BLaER1 treated with 17β-estradiol and CSF1 and Interleukin-3, amounts not matched to agents 10 nM and 100 nM (cell line): ENCODE results near the gene NLRP8.
A peak's percentile ranks its signal among the peaks of the same experiment; 100 is the strongest.

Experiments
- H3K27ac ChIP-seq, 11 experiments: shearing (Covaris generic); formaldehyde crosslinking; 2 replicates each; pipeline ENCODE4 v1.8.1; 2022
- H3K27me3 ChIP-seq, 11 experiments: shearing (Covaris generic); formaldehyde crosslinking; 2 replicates each; pipeline ENCODE4 v1.8.1; 2022
- H3K36me3 ChIP-seq, 11 experiments: shearing (Covaris generic); formaldehyde crosslinking; 2 replicates each; pipeline ENCODE4 v1.8.1; 2022
- H3K4me1 ChIP-seq, 10 experiments: shearing (Covaris generic); formaldehyde crosslinking; 2 replicates each; pipeline ENCODE4 v1.8.1; 2022
- H3K4me2 ChIP-seq, 11 experiments: shearing (Covaris generic); formaldehyde crosslinking; 2 replicates each; pipeline ENCODE4 v1.8.1; 2022
- H3K4me3 ChIP-seq, 10 experiments: shearing (Covaris generic); formaldehyde crosslinking; 2 replicates each; pipeline ENCODE4 v1.8.1; 2022
- H3K9ac ChIP-seq, 11 experiments: shearing (Covaris generic); formaldehyde crosslinking; 2 replicates each; pipeline ENCODE4 v1.8.1; 2022
- H3K9me3 ChIP-seq, 11 experiments: shearing (Covaris generic); formaldehyde crosslinking; replicated peaks in 1 of 11; 2 replicates each; pipeline ENCODE4 v1.8.1; 2022
- H4K20me1 ChIP-seq, 11 experiments: shearing (Covaris generic); formaldehyde crosslinking; 2 replicates each; pipeline ENCODE4 v1.8.1; 2022
- Cebpa-rat ChIP-seq, 11 experiments: shearing (Covaris generic); IDR thresholded peaks; 2 replicates each; pipeline ENCODE4 v1.8.1; 2022

Gene NLRP8

DNA sequence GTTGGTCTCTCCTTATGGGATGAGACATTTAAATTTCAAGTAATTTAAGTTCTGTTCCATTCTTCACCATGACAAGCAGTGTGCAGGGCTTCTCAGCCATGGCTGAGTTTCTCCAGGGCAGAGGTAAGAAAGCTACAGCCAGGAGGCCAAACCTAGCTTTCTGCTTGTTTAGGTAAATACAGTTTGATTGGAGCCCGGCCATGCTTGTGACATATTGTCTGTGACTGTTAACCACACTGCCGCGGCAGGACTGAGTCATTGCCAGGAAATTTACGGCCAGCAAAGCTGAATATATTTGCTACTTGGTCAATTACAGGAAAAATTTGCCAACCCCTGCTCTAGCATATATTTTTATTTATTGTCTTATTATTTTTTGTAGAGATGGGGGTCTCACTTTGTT, 10.7 kb downstream of the NLRP8 start:
- Histone ChIP-seq H3K9ac (no peak overlapping the region), H3K27me3 (no peaks in the 10 kb centered on the region), H4K20me1 (no peaks in the 10 kb centered on the region), H3K4me2 (peak overlapping the region in 3 of 11 experiments; percentile 7 to 12 (median 11); a peak in 1 of 22 replicates), H3K4me1 (peaks cover 0 to 15% (median 0%) of the 10 kb centered on the region in 10 experiments; a peak in 4 of 20 replicates), H3K36me3 (no peaks in the 10 kb centered on the region), H3K4me3 (no peak overlapping the region), H3K27ac (no peak overlapping the region), H3K9me3 (no peaks in the 10 kb centered on the region)
- TF ChIP-seq Cebpa-rat (IDR thresholded peaks at IDR 0.05): no peak

DNA sequence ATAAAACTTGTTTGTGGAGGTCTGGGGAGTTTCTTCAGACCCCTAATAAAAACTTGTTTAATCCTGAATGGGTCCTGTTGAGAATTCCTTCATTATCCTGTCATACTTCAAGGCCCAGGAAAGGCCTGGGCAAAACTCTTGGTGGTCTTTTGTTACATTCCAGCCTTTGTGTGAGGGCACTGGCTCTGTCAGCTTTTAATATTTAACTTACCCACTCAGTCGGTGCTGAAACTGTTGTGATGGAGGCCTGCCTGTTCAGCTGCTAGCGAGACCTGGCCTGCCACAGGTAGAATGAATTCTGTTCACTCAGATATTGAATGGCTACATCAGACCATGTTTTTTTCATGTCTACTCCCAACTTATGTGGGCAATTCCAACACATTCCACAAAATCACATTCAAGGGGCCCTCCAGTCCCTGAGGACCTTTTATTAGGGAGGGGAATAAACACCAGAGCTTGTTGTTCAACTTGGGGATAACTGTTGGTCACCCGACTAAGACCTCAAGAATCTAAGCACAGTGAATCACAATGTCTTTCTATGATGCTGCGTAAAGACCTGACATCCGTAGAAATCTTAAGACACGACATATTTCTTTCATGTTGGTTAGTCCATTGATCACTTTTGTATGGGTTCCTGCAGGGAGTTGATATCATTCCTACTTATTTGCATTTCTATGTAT, 12.5 kb downstream of the NLRP8 start:
- Histone ChIP-seq H3K9ac (no peak overlapping the region), H3K9me3 (no peaks in the 10 kb centered on the region)
- no peak for TF ChIP-seq Cebpa-rat (IDR thresholded peaks at IDR 0.05)

DNA sequence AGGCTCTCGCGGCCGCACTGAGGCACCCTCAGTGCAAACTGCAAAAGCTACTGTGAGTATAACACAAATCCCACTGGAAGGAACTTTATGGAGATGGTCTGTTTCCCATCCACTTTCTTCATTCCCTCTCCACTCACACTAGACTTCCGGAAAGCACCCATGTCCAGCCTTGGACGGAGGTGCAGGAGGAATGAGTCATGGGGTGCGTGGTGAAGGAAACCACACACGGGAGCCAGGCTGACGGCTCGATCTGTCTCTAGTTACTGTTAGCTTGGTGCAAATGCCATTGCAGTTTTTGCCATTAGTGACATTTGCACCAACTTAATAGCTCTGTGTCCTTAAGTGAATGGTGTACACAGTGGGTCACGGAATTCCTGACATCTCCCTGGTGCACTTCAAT, 14.6 kb downstream of the NLRP8 start:
- Histone ChIP-seq H4K20me1 (no peaks in the 10 kb centered on the region), H3K36me3 (no peaks in the 10 kb centered on the region), H3K27me3 (no peaks in the 10 kb centered on the region), H3K27ac (no peak overlapping the region), H3K4me2 (peak overlapping the region in 2 of 11 experiments; percentile 3 to 16; a peak in 1 of 22 replicates), H3K9ac (no peak overlapping the region), H3K4me3 (no peak overlapping the region), H3K4me1 (peaks cover 0 to 15% (median 0%) of the 10 kb centered on the region in 10 experiments; a peak in 4 of 20 replicates), H3K9me3 (no peaks in the 10 kb centered on the region)
- TF ChIP-seq Cebpa-rat (IDR thresholded peaks at IDR 0.05): no peak

More for the DNA sequence above, 12.5 kb downstream of the NLRP8 start:
- Histone ChIP-seq H3K36me3 (no peaks in the 10 kb centered on the region), H3K27me3 (no peaks in the 10 kb centered on the region), H3K27ac (no peak overlapping the region), H3K4me3 (no peak overlapping the region), H3K4me2 (no peak overlapping the region), H4K20me1 (no peaks in the 10 kb centered on the region), H3K4me1 (peaks cover 0 to 15% (median 0%) of the 10 kb centered on the region in 10 experiments; a peak in 4 of 20 replicates)

DNA sequence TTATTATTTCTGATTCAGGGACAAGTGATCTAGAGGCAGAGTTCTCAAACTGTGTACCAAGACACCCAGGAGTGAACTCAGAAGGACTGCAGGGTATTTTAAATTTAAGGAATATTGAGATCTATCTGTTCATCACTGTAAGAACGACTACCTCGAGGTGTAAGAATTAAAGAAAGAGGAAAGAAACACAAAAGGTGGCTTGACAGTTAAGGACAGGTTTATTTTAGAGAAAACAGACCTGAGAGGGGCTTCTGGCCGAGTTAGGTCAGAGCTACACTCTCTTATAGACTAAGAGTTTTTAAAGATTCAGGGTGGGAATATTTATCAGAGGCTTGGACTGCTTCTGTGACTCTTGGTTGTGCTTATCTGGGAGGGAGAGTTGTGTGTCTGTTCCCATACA, 26.4 kb downstream of the NLRP8 start:
- Histone ChIP-seq H3K4me1 (no peaks in the 10 kb centered on the region), H3K4me3 (no peak overlapping the region), H3K9ac (no peak overlapping the region), H4K20me1 (no peaks in the 10 kb centered on the region), H3K9me3 (peaks cover 11 to 38% (median 17%) of the 10 kb centered on the region in 11 experiments; a peak in 20 of 22 replicates), H3K27me3 (no peaks in the 10 kb centered on the region), H3K36me3 (no peaks in the 10 kb centered on the region), H3K4me2 (no peak overlapping the region), H3K27ac (no peak overlapping the region)
- no peak for TF ChIP-seq Cebpa-rat (IDR thresholded peaks at IDR 0.05)

DNA sequence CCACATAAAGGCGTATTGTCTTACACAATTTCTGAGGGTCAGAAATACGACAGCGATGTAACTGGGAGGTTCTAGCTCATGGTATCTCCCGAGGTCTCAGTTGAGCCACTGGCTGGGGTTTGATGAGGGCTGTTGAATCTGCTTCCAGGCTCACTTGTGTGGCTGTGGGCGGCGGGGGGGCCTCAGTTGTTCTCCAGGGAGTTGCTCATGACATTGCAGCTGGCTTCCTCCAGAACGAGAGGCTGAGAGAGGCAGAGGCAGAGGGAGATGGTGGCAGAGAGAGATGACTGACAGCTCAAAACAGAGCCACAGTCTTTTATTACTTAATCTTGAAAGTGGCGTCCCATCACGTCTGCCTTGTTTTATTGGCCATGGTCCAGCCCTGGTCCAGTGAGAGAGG, 32.8 kb downstream of the NLRP8 start:
- peaks cover 5 to 24% (median 17%) of the 10 kb centered on the region in 11 experiments; a peak in 18 of 22 replicates for H3K9me3 ChIP-seq
- peak overlapping the region in 5 of 11 experiments; percentile 1 to 23 (median 14); a peak in 6 of 22 replicates for H3K4me2 ChIP-seq
- TF ChIP-seq Cebpa-rat (IDR thresholded peaks at IDR 0.05): no peak
- H3K27ac ChIP-seq: no peak overlapping the region
- peaks cover 0 to 7% (median 0%) of the 10 kb centered on the region in 10 experiments; a peak in 5 of 20 replicates for H3K4me1 ChIP-seq
- no peak overlapping the region for H3K9ac ChIP-seq
- H4K20me1 ChIP-seq: no peaks in the 10 kb centered on the region
- no peaks in the 10 kb centered on the region for H3K36me3 ChIP-seq
- no peaks in the 10 kb centered on the region for H3K27me3 ChIP-seq
- no peak overlapping the region for H3K4me3 ChIP-seq

DNA sequence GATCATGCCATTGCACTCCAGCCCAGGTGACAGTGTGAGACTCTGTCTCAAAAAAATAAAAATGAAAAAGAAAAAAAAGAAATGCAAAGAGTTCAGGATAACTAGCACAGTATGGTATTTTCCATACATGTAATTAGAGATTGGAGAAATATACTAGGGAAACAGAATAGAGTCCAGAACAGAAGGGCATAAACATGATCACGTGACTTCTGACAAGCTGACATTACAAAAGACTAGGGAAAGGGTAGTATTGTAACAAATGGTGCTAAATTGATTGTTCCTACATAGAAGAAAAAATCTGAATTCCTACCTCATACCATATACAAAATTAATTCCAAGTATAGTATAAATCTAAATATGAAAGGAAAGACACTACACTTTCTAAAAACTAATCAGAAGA, 37.6 kb downstream of the NLRP8 start:
- H3K27me3 ChIP-seq: no peaks in the 10 kb centered on the region
- H4K20me1 ChIP-seq: no peaks in the 10 kb centered on the region
- H3K9me3 ChIP-seq: peaks cover 0 to 10% (median 7%) of the 10 kb centered on the region in 11 experiments; a peak in 13 of 22 replicates

DNA sequence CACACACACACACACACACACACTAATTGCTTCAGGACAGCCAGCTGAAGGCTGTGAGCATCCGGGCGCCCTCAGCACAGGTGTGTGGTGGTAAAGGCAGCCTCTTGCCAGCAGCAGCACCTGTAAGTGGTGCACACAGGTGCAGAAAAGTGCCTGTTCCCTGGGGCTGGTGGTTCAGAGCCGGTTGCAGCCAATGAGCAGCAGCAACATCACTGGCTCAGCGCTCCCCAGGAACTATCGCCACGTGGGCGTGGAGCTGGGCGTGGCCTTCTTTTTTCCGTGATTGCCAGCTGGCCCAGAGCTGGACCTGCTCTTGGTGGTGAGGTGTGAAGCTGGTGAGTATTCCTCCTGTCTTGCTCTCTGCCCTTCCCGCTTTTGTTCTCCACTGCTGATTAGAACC, 38.9 kb downstream of the NLRP8 start, which contains the start of gene NLRP5:
Gene NLRP5 (plus strand): TSS at position 289 of the 400 bp plus-strand sequence.
- H3K9ac ChIP-seq: no peak within 1 kb of the TSS
- H3K27ac ChIP-seq: no peak within 1 kb of the TSS
- H3K27me3 ChIP-seq: no peaks in the 10 kb centered on the region
- H3K36me3 ChIP-seq: no peaks in the 10 kb centered on the region
- no peaks in the 10 kb centered on the region for H3K4me1 ChIP-seq
- no peak within 1 kb of the TSS for H3K4me2 ChIP-seq
- H4K20me1 ChIP-seq: no peaks in the 10 kb centered on the region
- TF ChIP-seq Cebpa-rat (IDR thresholded peaks at IDR 0.05): no peak
- no peak within 1 kb of the TSS for H3K4me3 ChIP-seq
- H3K9me3 ChIP-seq: peaks cover 0 to 10% (median 7%) of the 10 kb centered on the region in 11 experiments; a peak in 13 of 22 replicates

More for the DNA sequence above, 37.6 kb downstream of the NLRP8 start:
- Histone ChIP-seq H3K4me1 (peaks cover 0 to 6% (median 0%) of the 10 kb centered on the region in 10 experiments; a peak in 5 of 20 replicates), H3K4me3 (no peak overlapping the region), H3K4me2 (no peak overlapping the region), H3K9ac (no peak overlapping the region), H3K36me3 (no peaks in the 10 kb centered on the region), H3K27ac (no peak overlapping the region)
- TF ChIP-seq Cebpa-rat (IDR thresholded peaks at IDR 0.05): no peak

DNA sequence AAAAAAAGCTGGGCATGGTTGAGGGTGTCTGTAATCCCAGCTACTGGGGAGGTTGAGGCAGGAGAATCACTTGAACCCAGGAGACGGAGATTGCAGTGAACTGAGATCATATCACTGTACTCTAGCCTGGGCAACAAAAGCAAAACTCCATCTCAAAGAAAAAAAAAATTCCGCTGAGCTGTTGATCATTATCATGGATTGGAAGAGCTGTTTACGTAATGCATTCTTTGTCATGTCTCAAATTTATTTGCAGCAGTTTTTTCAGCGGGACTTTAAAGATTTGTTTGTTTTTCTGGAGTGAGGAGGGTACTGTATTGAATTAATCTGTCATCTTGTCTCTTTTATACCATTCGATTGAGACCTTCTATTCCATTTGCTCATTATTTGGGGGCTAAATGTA, 43.2 kb downstream of the NLRP8 start:
- Histone ChIP-seq H3K4me3 (no peak overlapping the region), H3K9me3 (peaks cover 0 to 7% (median 0%) of the 10 kb centered on the region in 11 experiments; a peak in 5 of 22 replicates)

DNA sequence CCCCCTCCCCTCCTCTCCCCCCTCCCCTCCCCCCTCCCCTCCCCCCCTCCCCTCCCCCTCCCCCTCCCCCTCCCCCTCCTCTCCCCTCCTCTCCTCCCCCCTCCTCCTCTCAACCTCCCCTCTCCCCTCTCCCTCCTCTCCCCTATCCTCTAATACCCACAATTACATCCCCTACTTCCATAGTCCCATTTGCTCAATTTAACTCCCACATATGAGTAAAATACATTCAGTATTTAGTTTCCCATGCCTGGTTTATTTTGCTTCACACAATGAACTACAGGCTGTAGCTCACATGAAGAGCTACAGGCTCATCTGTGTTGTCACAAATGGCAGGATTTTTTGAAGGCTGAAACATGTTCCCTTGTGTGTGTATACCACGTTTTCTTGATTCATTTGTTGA, 45.9 kb downstream of the NLRP8 start:
- Histone ChIP-seq H3K9ac (no peak overlapping the region), H3K9me3 (peaks cover 0 to 22% (median 6%) of the 10 kb centered on the region in 11 experiments; a peak in 7 of 22 replicates), H3K27ac (no peak overlapping the region), H3K27me3 (no peaks in the 10 kb centered on the region), H3K36me3 (no peaks in the 10 kb centered on the region), H3K4me3 (no peak overlapping the region), H3K4me1 (no peaks in the 10 kb centered on the region), H4K20me1 (no peaks in the 10 kb centered on the region), H3K4me2 (no peak overlapping the region)
- TF ChIP-seq Cebpa-rat (IDR thresholded peaks at IDR 0.05): no peak

More for the DNA sequence above, 43.2 kb downstream of the NLRP8 start:
- Histone ChIP-seq H3K27me3 (no peaks in the 10 kb centered on the region), H3K27ac (no peak overlapping the region), H3K9ac (no peak overlapping the region), H3K4me2 (no peak overlapping the region), H4K20me1 (no peaks in the 10 kb centered on the region), H3K4me1 (no peaks in the 10 kb centered on the region), H3K36me3 (no peaks in the 10 kb centered on the region)
- no peak for TF ChIP-seq Cebpa-rat (IDR thresholded peaks at IDR 0.05)

DNA sequence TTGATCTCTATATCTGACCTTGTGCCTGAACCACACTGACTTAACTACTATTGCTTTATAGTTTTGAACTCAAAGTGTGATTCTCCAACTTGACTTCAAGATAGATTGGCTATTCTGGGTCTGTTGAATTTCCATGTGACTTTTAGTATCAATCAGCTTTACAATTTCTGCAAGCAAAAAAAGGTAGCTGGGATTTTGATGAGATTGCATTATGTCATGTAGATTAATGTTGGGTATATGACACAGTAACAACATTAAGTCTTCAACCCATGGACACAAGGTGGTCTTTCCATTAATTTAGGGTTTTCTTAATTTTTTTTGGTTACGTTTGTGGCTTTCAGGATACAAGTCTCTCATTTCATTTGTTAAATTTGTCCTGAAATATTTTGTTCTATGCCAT, 67.1 kb downstream of the NLRP8 start:
- no peaks in the 10 kb centered on the region for H3K4me1 ChIP-seq
- no peak overlapping the region for H3K9ac ChIP-seq
- H3K4me2 ChIP-seq: no peak overlapping the region
- H4K20me1 ChIP-seq: no peaks in the 10 kb centered on the region
- TF ChIP-seq Cebpa-rat (IDR thresholded peaks at IDR 0.05): no peak
- no peaks in the 10 kb centered on the region for H3K9me3 ChIP-seq
- H3K27ac ChIP-seq: no peak overlapping the region
- H3K27me3 ChIP-seq: no peaks in the 10 kb centered on the region
- H3K4me3 ChIP-seq: no peak overlapping the region
- no peaks in the 10 kb centered on the region for H3K36me3 ChIP-seq
